Ishikawa (cell line): ENCODE results near the gene GPAT3.

Experiments
- CEBPB ChIP-seq: IDR thresholded peaks from 2 replicates; pipeline ENCODE4 v1.6.1; 2012
- CREB1 ChIP-seq: IDR thresholded peaks from 2 replicates; pipeline ENCODE4 v1.6.1; 2012; ENCODE audit warnings: low read depth
- EGR1 ChIP-seq: IDR thresholded peaks from 2 replicates; pipeline ENCODE4 v1.6.1; 2012
- EP300 ChIP-seq: IDR thresholded peaks from 2 replicates; pipeline ENCODE4 v1.6.1; 2012; ENCODE audit warnings: borderline replicate concordance
- FOXM1 ChIP-seq: IDR thresholded peaks from 2 replicates; pipeline ENCODE4 v1.6.1; 2012; ENCODE audit warnings: low read depth, borderline replicate concordance
- MAX ChIP-seq: IDR thresholded peaks from 2 replicates; pipeline ENCODE4 v1.6.1; 2012
- NFIC ChIP-seq: IDR thresholded peaks from 2 replicates; pipeline ENCODE4 v1.6.1; 2012
- RAD21 ChIP-seq: IDR thresholded peaks from 2 replicates; pipeline ENCODE4 v1.6.1; 2012; ENCODE audit warnings: low read depth
- REST ChIP-seq: IDR thresholded peaks from 2 replicates; pipeline ENCODE4 v1.6.1; 2012; ENCODE audit warnings: low read depth, mild to moderate bottlenecking
- TAF1 ChIP-seq: IDR thresholded peaks from 2 replicates; pipeline ENCODE4 v1.6.1; 2012; ENCODE audit warnings: low read depth, mild to moderate bottlenecking
- TCF12 ChIP-seq: IDR thresholded peaks from 2 replicates; pipeline ENCODE4 v1.6.1; 2012; ENCODE audit warnings: low read depth
- TEAD4 ChIP-seq: IDR thresholded peaks from 2 replicates; pipeline ENCODE4 v1.6.1; 2012
- USF1 ChIP-seq: IDR thresholded peaks from 2 replicates; pipeline ENCODE4 v1.6.1; 2012
- YY1 ChIP-seq: IDR thresholded peaks from 2 replicates; pipeline ENCODE4 v1.6.1; 2012; ENCODE audit warnings: low read depth
- ZBTB7A ChIP-seq: IDR thresholded peaks from 2 replicates; pipeline ENCODE4 v1.6.1; 2012; ENCODE audit warnings: low read depth

Gene GPAT3

GRCh38 chr4:83542225-83542624 lies 6.3 kb downstream of the GPAT3 start:
- no peak for TF ChIP-seq FOXM1
- no peak for TF ChIP-seq MAX
- no peak for TF ChIP-seq EP300
- no peak for TF ChIP-seq RAD21

- TF ChIP-seq TCF12 = no peak
- no peak for TF ChIP-seq YY1
- no peak for TF ChIP-seq CREB1
- no peak for TF ChIP-seq ZBTB7A
- TF ChIP-seq FOXM1 = no peak
- no peak for TF ChIP-seq USF1
- no peak for TF ChIP-seq TEAD4
- TF ChIP-seq NFIC = no peak
- TF ChIP-seq REST = no peak
- TF ChIP-seq CEBPB = no peak
- no peak for TF ChIP-seq EGR1
- no peak for TF ChIP-seq TAF1
- TF ChIP-seq RAD21 = no peak
- no peak for TF ChIP-seq MAX
- no peak for TF ChIP-seq EP300
Measured at GRCh38 chr4:83546786-83547185, 10.9 kb downstream of the GPAT3 start.

GRCh38 chr4:83548151-83548905 lies 12.4 kb downstream of the GPAT3 start:
- TF ChIP-seq CEBPB (peak; percentile 77), TAF1 (no peak), TCF12 (peak; percentile 91), EP300 (peak; percentile 86), RAD21 (0 out of 2 replicates have a peak, but pooled peaks have one; percentile 21), TEAD4 (peak; percentile 85), MAX (peak; percentile 68), ZBTB7A (no peak), YY1 (no peak), NFIC (peak; percentile 97), EGR1 (no peak)

GRCh38 chr4:83552083-83552482 lies 16.2 kb downstream of the GPAT3 start:
- TF ChIP-seq ZBTB7A = no peak
- no peak for TF ChIP-seq TCF12
- TF ChIP-seq CEBPB = no peak
- TF ChIP-seq CREB1 = no peak
- TF ChIP-seq TAF1 = no peak
- no peak for TF ChIP-seq TEAD4
- TF ChIP-seq REST = no peak
- TF ChIP-seq MAX = no peak
- TF ChIP-seq USF1 = no peak
- no peak for TF ChIP-seq FOXM1
- no peak for TF ChIP-seq YY1
- no peak for TF ChIP-seq EP300
- no peak for TF ChIP-seq EGR1
- TF ChIP-seq NFIC = no peak
- no peak for TF ChIP-seq RAD21

GRCh38 chr4:83552924-83553323 lies 17.0 kb downstream of the GPAT3 start:
- no peak for TF ChIP-seq CREB1
- no peak for TF ChIP-seq ZBTB7A
- TF ChIP-seq YY1 = no peak
- TF ChIP-seq CEBPB = no peak
- TF ChIP-seq NFIC = no peak
- TF ChIP-seq TCF12 = no peak
- no peak for TF ChIP-seq RAD21
- TF ChIP-seq TEAD4 = no peak
- no peak for TF ChIP-seq USF1
- no peak for TF ChIP-seq TAF1
- TF ChIP-seq FOXM1 = no peak
- no peak for TF ChIP-seq EP300
- no peak for TF ChIP-seq MAX
